ENCODE data around the gene CACNA2D1. TPM values are rescaled to one million over a fixed set of nuclear protein-coding genes. Genes with fewer than 3 reads are reported as not detected.

CACNA2D1 gene
- polyA plus RNA-seq, 1 donor = 11.4 TPM

DNA sequence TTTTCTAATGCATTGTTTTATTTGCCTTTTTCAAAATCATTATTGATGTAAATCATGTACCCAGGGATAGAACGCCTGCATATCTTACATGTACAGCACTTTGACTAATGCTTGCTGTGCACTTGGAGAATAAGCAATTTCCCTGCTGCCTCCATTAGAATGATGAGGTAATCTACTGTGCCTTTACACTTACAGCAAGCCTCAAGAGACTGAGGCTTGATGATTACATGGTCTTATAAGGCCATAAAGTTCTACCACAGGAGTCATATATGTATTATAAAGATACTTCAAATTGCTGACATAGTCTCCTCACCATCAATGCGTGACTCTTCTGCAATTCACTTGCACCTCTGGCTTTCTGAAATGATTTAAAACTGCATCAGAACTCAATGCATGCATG, 345.2 kb downstream of the CACNA2D1 start:
- 83% methylated on average over 1 of the region's 2 CpGs for WGBS (ENCODE audit: insufficient coverage, low lambda C conversion rate)
- no peak for DNase-seq
- Histone ChIP-seq H3K9me3 (ENCODE audit: control insufficient read depth, low read depth, low read length) (no peaks in the 10 kb centered on the region), H3K27ac (ENCODE audit: low read length) (no peak overlapping the region), H3K4me1 (ENCODE audit: control insufficient read depth, insufficient read depth, low read length) (no peaks in the 10 kb centered on the region), H3K4me3 (ENCODE audit: low read length) (no peak overlapping the region), H3K36me3 (ENCODE audit: control insufficient read depth, insufficient read depth, low read length) (no peaks in the 10 kb centered on the region), H3K27me3 (ENCODE audit: control insufficient read depth, insufficient read depth, low read length) (no peaks in the 10 kb centered on the region)

DNA sequence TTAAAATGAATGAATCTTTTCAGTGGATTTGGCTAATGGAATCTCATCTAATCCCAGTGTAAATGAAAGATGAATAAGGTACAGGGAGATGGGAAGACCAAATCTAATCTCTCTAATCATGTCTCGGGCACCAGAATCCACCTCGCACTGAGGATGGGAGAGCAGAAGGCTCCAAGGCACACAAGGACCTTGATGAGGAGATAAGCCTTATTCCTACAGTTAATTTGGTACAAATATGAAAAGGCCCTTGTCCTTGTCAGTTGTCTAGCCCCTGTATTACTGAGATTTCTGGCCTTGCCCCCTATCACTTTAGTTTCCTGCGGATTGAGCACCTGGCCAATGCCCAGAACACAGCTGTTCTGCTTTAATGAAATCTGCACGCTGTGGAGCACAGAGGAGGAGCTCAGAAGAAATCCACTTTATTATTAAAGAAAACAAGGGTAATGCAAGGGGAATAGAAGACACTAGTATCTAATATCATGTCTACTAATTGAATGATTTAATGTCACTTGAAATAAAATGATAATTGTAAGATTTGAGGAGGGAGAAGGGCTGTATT, 352.4 kb downstream of the CACNA2D1 start:
- H3K4me3 ChIP-seq (ENCODE audit: low read length) = no peak overlapping the region
- no peaks in the 10 kb centered on the region for H3K4me1 ChIP-seq (ENCODE audit: control insufficient read depth, insufficient read depth, low read length)
- DNase-seq = no peak
- WGBS (ENCODE audit: insufficient coverage, low lambda C conversion rate) = no CpG with 5 or more reads among the region's 4 CpGs
- no peaks in the 10 kb centered on the region for H3K27me3 ChIP-seq (ENCODE audit: control insufficient read depth, insufficient read depth, low read length)
- no peaks in the 10 kb centered on the region for H3K9me3 ChIP-seq (ENCODE audit: control insufficient read depth, low read depth, low read length)
- no peaks in the 10 kb centered on the region for H3K36me3 ChIP-seq (ENCODE audit: control insufficient read depth, insufficient read depth, low read length)
- no peak overlapping the region for H3K27ac ChIP-seq (ENCODE audit: low read length)

DNA sequence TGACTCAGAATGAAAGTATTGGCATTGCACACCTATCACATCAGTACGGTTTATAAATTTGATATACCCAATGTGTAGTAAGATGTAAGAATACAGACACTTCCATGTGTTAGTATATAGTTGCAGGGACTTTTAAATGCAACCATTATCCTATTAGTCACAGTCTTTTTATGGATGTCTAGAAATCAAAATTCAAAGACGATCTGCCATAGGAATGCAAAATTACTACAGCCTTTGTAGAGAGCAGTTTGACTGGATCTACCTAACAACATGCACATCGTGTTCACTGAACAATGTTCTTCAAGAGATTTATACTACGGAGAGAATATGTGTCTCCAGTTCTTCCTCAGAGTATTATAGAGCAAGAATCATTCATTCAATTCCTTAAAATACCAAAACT, 356.5 kb downstream of the CACNA2D1 start:
- no peak overlapping the region for H3K4me3 ChIP-seq (ENCODE audit: low read length)
- no peaks in the 10 kb centered on the region for H3K27me3 ChIP-seq (ENCODE audit: control insufficient read depth, insufficient read depth, low read length)
- no peak overlapping the region for H3K27ac ChIP-seq (ENCODE audit: low read length)
- no peak for DNase-seq
- H3K9me3 ChIP-seq (ENCODE audit: control insufficient read depth, low read depth, low read length) = no peaks in the 10 kb centered on the region
- WGBS (ENCODE audit: insufficient coverage, low lambda C conversion rate) = 80% methylated on average over 2 of the region's 4 CpGs
- H3K36me3 ChIP-seq (ENCODE audit: control insufficient read depth, insufficient read depth, low read length) = no peaks in the 10 kb centered on the region
- no peaks in the 10 kb centered on the region for H3K4me1 ChIP-seq (ENCODE audit: control insufficient read depth, insufficient read depth, low read length)

DNA sequence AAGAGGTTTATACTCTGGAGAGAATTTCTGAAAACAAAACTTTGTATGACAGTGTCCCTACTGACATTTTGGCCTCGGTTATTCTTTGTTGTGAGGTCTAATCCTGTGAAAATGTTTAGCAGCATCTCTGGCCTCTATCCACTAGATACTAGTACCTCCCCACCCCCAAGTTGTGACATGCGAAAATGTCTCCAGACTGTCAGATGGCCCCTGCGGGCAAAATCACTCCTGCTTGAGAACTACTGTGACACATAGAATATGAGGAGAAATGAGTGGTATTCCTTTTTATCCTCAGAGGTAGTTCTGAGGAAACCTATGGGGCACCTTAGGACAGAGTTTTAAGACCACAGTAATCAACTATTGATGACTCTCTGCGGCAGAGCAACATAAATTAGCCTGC, 358.5 kb downstream of the CACNA2D1 start:
- no peak overlapping the region for H3K4me3 ChIP-seq (ENCODE audit: low read length)
- 83% methylated on average over 2 of the region's 4 CpGs for WGBS (ENCODE audit: insufficient coverage, low lambda C conversion rate)
- H3K27ac ChIP-seq (ENCODE audit: low read length) = no peak overlapping the region
- DNase-seq = no peak
- no peaks in the 10 kb centered on the region for H3K9me3 ChIP-seq (ENCODE audit: control insufficient read depth, low read depth, low read length)
- no peaks in the 10 kb centered on the region for H3K27me3 ChIP-seq (ENCODE audit: control insufficient read depth, insufficient read depth, low read length)
- H3K36me3 ChIP-seq (ENCODE audit: control insufficient read depth, insufficient read depth, low read length) = no peaks in the 10 kb centered on the region
- peaks cover 2% of the 10 kb centered on the region for H3K4me1 ChIP-seq (ENCODE audit: control insufficient read depth, insufficient read depth, low read length)

DNA sequence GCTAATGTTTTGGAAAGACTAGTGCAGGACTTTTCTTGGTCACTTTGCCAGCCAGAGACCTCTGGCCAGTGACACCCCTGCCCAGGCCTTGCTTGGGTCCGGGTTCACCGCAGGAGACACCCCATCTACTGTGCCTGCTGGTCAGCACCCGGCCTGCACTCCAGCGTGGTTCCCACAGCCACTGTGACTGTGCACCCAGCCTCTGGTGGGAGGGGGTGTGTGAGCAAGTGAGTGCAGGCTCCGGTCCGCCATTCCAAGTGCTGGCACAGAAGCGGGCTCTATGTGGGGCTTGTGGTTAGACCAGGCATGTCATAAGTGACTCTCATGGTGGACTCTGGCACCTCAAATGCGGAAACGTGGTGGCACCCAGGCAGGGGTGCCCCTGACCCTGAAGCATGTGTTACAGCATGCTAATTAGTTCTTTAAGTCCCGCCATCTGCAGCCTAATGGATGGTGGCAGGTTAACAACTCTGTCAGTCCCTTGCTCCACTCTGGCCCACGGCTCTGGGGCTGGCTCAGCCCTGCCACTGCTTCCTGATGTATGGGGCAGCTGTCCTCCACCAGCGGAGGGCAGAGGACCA, 361.8 kb downstream of the CACNA2D1 start:
- H3K27ac ChIP-seq (ENCODE audit: low read length) = no peak overlapping the region
- no CpG with 5 or more reads among the region's 12 CpGs for whole genome bisulfite sequencing (ENCODE audit: insufficient coverage, low lambda C conversion rate)

DNA sequence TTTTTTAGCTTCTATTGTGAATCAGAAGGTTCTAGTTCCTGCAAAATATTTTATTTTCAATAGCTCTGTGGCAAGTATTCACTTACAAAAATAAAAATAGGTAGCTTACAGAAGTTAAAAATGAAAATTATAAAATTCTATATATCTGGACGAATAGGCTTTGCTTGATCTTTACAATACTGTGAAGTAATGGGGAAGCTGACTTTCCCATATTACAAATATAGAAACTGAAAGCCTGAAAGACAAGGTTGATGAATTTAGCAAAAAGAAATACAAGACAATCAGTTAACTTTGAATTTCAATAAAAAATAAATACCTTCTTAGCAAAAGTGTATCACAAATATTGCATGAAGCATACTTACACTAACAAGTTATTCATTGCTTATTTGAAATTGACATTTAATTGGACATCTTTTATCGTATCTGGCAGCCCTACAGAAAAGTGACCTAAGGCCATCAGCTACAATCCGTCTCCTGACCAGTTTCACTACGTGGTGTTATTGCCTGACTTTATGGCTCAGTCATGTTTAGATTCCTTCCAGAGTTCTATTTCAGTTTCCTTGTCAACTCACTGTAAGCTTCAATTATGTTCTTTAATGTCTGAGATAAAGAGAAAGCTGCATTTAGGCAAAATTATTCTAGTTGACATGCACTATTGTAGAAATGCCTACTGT, 363.2 kb downstream of the CACNA2D1 start:
- no peaks in the 10 kb centered on the region for H3K36me3 ChIP-seq (ENCODE audit: control insufficient read depth, insufficient read depth, low read length)
- H3K27me3 ChIP-seq (ENCODE audit: control insufficient read depth, insufficient read depth, low read length) = no peaks in the 10 kb centered on the region
- no peaks in the 10 kb centered on the region for H3K9me3 ChIP-seq (ENCODE audit: control insufficient read depth, low read depth, low read length)
- 0% methylated on average over 1 of the region's 4 CpGs for WGBS (ENCODE audit: insufficient coverage, low lambda C conversion rate)
- DNase-seq = peak; percentile 57 to 85
- peak overlapping the region; percentile 40 for H3K27ac ChIP-seq (ENCODE audit: low read length)
- H3K4me3 ChIP-seq (ENCODE audit: low read length) = no peak overlapping the region
- peaks cover 2% of the 10 kb centered on the region for H3K4me1 ChIP-seq (ENCODE audit: control insufficient read depth, insufficient read depth, low read length)

More for the DNA sequence above, 361.8 kb downstream of the CACNA2D1 start:
- no peak overlapping the region for H3K4me3 ChIP-seq (ENCODE audit: low read length)
- no peaks in the 10 kb centered on the region for H3K36me3 ChIP-seq (ENCODE audit: control insufficient read depth, insufficient read depth, low read length)
- no peaks in the 10 kb centered on the region for H3K9me3 ChIP-seq (ENCODE audit: control insufficient read depth, low read depth, low read length)
- H3K27me3 ChIP-seq (ENCODE audit: control insufficient read depth, insufficient read depth, low read length) = no peaks in the 10 kb centered on the region
- peaks cover 2% of the 10 kb centered on the region for H3K4me1 ChIP-seq (ENCODE audit: control insufficient read depth, insufficient read depth, low read length)
- no peak for DNase-seq

GRCh38 chr7:82079527-82079926, 364.1 kb downstream of the CACNA2D1 start:
- Histone ChIP-seq H3K4me3 (ENCODE audit: low read length) (no peak overlapping the region), H3K27ac (ENCODE audit: low read length) (no peak overlapping the region), H3K9me3 (ENCODE audit: control insufficient read depth, low read depth, low read length) (no peaks in the 10 kb centered on the region), H3K27me3 (ENCODE audit: control insufficient read depth, insufficient read depth, low read length) (no peaks in the 10 kb centered on the region), H3K4me1 (ENCODE audit: control insufficient read depth, insufficient read depth, low read length) (peaks cover 2% of the 10 kb centered on the region), H3K36me3 (ENCODE audit: control insufficient read depth, insufficient read depth, low read length) (no peaks in the 10 kb centered on the region)
- WGBS (ENCODE audit: insufficient coverage, low lambda C conversion rate) = 100% methylated on average over 1 of the region's 8 CpGs
- no peak for DNase-seq

DNA sequence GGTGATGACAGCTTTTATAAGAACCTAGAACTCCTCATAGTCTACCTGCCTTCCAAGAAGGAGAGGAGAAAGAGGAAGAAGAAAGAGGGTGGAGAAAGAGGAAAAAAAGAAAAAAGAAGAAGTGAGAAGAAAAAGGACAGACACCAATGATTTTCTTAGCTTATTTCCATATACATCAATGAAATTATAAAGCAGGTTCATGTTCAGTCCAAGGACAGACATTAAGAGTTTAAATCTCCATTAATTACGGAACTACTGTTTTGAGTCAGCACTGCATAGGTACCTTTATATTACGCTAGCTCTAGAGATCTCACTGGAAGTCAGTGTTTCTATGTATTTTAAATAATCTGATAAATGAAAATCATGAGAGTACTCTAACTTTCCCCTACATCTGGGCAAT, 364.8 kb downstream of the CACNA2D1 start:
- H3K36me3 ChIP-seq (ENCODE audit: control insufficient read depth, insufficient read depth, low read length) = no peaks in the 10 kb centered on the region
- H3K9me3 ChIP-seq (ENCODE audit: control insufficient read depth, low read depth, low read length) = no peaks in the 10 kb centered on the region
- 100% methylated on average over 1 of the region's 2 CpGs for WGBS (ENCODE audit: insufficient coverage, low lambda C conversion rate)
- H3K27me3 ChIP-seq (ENCODE audit: control insufficient read depth, insufficient read depth, low read length) = no peaks in the 10 kb centered on the region
- no peak overlapping the region for H3K27ac ChIP-seq (ENCODE audit: low read length)
- peaks cover 2% of the 10 kb centered on the region for H3K4me1 ChIP-seq (ENCODE audit: control insufficient read depth, insufficient read depth, low read length)
- no peak for DNase-seq
- no peak overlapping the region for H3K4me3 ChIP-seq (ENCODE audit: low read length)

DNA sequence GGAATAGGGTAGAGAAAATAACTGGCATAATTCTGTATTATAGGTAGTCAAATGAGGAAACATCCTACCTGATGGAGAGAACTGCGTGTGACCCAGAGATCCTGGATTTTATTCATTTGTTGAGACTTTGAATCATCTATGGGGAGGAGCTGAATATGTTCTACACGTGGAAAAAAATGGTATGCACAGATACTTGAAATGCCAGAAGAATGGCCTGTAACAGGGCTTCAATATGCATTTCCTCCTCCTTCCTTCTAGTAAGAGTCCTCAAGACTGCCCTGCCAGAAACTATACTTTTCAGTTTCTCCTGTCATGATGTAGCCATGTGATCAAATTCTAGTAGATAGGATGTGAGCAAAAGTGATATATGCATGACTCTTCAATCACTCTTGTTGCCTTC, 372.1 kb downstream of the CACNA2D1 start:
- H3K36me3 ChIP-seq (ENCODE audit: control insufficient read depth, insufficient read depth, low read length) = no peaks in the 10 kb centered on the region
- H3K4me3 ChIP-seq (ENCODE audit: low read length) = no peak overlapping the region
- no peak for DNase-seq
- no peaks in the 10 kb centered on the region for H3K27me3 ChIP-seq (ENCODE audit: control insufficient read depth, insufficient read depth, low read length)
- no peak overlapping the region for H3K27ac ChIP-seq (ENCODE audit: low read length)
- WGBS (ENCODE audit: insufficient coverage, low lambda C conversion rate) = 100% methylated on average over 1 of the region's 2 CpGs
- no peaks in the 10 kb centered on the region for H3K9me3 ChIP-seq (ENCODE audit: control insufficient read depth, low read depth, low read length)
- no peaks in the 10 kb centered on the region for H3K4me1 ChIP-seq (ENCODE audit: control insufficient read depth, insufficient read depth, low read length)

DNA sequence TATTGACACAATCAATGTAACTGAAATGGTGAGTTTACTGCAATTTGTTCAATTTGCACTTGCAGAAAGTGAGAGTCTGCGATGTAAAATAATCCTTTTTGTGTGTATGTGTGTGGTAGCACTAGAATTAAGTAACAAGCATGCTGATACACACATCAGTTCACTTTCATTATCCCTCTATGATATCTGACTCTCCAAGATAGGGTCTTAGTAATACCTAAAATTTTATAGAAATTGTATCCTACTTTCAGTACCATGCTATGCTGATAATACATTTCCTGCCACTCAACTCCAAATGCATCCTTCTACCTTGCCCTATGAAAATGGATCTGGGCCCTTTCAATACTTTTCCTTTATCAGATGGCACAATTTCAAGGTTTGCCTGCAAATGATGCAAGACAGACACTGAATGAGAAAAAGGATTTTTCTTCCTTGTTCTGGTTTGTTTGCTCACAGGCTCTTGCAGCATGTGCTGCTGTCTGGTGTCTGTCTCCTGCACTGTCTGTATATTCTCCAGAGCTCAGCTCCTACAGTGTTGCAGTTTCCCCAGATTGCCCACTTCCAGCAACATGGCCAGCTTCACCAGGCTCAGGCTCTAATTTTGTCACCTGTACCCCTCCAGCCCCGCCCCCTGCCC, 375.8 kb downstream of the CACNA2D1 start:
- WGBS (ENCODE audit: insufficient coverage, low lambda C conversion rate) = no CpG with 5 or more reads among the region's 2 CpGs
- DNase-seq = no peak
- no peaks in the 10 kb centered on the region for H3K27me3 ChIP-seq (ENCODE audit: control insufficient read depth, insufficient read depth, low read length)
- no peak overlapping the region for H3K27ac ChIP-seq (ENCODE audit: low read length)
- H3K4me3 ChIP-seq (ENCODE audit: low read length) = no peak overlapping the region
- H3K36me3 ChIP-seq (ENCODE audit: control insufficient read depth, insufficient read depth, low read length) = no peaks in the 10 kb centered on the region
- H3K4me1 ChIP-seq (ENCODE audit: control insufficient read depth, insufficient read depth, low read length) = no peaks in the 10 kb centered on the region
- no peaks in the 10 kb centered on the region for H3K9me3 ChIP-seq (ENCODE audit: control insufficient read depth, low read depth, low read length)

All from large intestine (tissue), 3 donors.